Neuron (in vitro differentiated cells): ENCODE measurements around the gene GPR89A.
A peak's percentile ranks its signal among the peaks of the same experiment; 100 is the strongest.
"Not testable (repeated sequence)": the region's sequence is repeated elsewhere in the genome, so short reads cannot be mapped to it uniquely, and the experiment has no call there.

Experiments used
- H2AFZ ChIP-seq: one replicate; pipeline ENCODE4 v1.6.1; 2013; ENCODE audit warnings: low read depth, mild to moderate bottlenecking, inconsistent platforms, low read length, moderate library complexity
- H3K27me3 ChIP-seq: one replicate; pipeline ENCODE4 v1.6.1; 2013; ENCODE audit warnings: low read length; ENCODE audit not compliant: insufficient read depth
- H3K36me3 ChIP-seq: one replicate; pipeline ENCODE4 v1.6.1; 2013; ENCODE audit warnings: low read length; ENCODE audit not compliant: insufficient read depth
- H3K4me1 ChIP-seq: one replicate; pipeline ENCODE4 v1.6.1; 2013; ENCODE audit warnings: low read length; ENCODE audit not compliant: insufficient read depth
- H3K4me3 ChIP-seq: 2 replicates; pipeline ENCODE4 v1.5.1; 2013; ENCODE audit warnings: mild to moderate bottlenecking, low read length, moderate library complexity
- H3K9me3 ChIP-seq: one replicate; pipeline ENCODE4 v1.6.1; 2013; ENCODE audit warnings: low read length

The GPR89A gene

GRCh38 chr1:145607833-145608733 is at the start of gene GPR89A:
GPR89A (plus strand) TSS chr1:145607988; CDS start chr1:145608134, 146 bp downstream.
- H3K4me1 ChIP-seq, H3K9me3 ChIP-seq, H3K36me3 ChIP-seq, H3K27me3 ChIP-seq: not testable (repeated sequence)
- Histone ChIP-seq H2AFZ (peak within 1 kb of the TSS; percentile 70), H3K4me3 (peak within 1 kb of the TSS; percentile 83)

DNA sequence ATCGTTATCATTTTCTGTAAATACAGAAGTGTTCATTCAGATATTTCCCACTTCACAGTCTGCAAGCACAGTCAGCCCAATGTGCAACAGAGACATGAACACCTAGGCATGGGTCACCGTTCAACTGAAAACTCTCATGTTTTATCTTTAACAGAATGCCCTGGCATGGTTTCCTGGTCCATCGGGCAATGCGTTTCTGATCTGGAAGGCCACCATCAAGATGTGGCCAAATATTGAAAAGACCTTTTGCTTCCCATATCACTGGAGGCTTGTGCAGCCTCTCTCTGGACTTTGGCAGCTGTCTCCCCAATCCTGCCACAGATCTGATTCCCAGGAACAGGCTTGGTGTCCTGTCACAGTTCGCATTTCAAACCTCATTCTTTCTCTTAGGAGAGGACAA is 21.0 kb upstream of the GPR89A start:
- not testable (repeated sequence) for H3K27me3 ChIP-seq, H3K9me3 ChIP-seq, H3K4me3 ChIP-seq, H3K36me3 ChIP-seq, H3K4me1 ChIP-seq, H2AFZ ChIP-seq

GRCh38 chr1:145590806-145591205 is 17.0 kb upstream of the GPR89A start:
- not testable (repeated sequence) for H3K4me1 ChIP-seq, H3K27me3 ChIP-seq, H3K36me3 ChIP-seq, H2AFZ ChIP-seq, H3K4me3 ChIP-seq, H3K9me3 ChIP-seq

GRCh38 chr1:145592347-145592746 is 15.4 kb upstream of the GPR89A start:
- H2AFZ ChIP-seq, H3K9me3 ChIP-seq, H3K4me3 ChIP-seq, H3K36me3 ChIP-seq, H3K27me3 ChIP-seq, H3K4me1 ChIP-seq: not testable (repeated sequence)

GRCh38 chr1:145595421-145595820 is 12.4 kb upstream of the GPR89A start:
- H3K4me3 ChIP-seq, H2AFZ ChIP-seq, H3K4me1 ChIP-seq, H3K9me3 ChIP-seq, H3K27me3 ChIP-seq, H3K36me3 ChIP-seq: not testable (repeated sequence)

GRCh38 chr1:145596236-145596635 is 11.6 kb upstream of the GPR89A start:
- not testable (repeated sequence) for H3K27me3 ChIP-seq, H3K36me3 ChIP-seq, H3K4me1 ChIP-seq, H3K9me3 ChIP-seq, H3K4me3 ChIP-seq, H2AFZ ChIP-seq

- not testable (repeated sequence) for H2AFZ ChIP-seq, H3K9me3 ChIP-seq, H3K4me3 ChIP-seq, H3K36me3 ChIP-seq, H3K4me1 ChIP-seq, H3K27me3 ChIP-seq
Observed at GRCh38 chr1:145599426-145599825, 8.4 kb upstream of the GPR89A start.

DNA sequence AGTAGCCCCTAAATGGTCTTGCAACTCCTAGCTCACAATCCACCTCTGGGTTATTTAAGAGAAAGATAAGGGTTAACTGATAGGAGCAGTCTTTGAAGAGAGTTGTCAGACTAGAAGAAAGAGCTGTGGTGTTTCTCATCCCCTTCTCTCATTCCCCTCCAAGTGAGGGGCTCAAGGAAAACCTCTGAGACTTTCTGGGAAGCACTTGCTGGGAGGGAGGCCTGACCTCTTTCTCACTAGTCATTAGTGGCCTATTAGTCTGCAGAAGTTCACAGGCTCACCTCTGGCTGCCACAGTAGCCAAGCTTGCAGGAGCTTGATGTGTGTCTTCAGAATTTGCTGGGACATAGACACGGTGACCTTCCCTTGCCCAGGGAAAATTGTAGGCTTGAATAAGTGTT is 6.2 kb upstream of the GPR89A start:
- no peaks in the 10 kb centered on the region for H3K4me1 ChIP-seq
- no peak overlapping the region for H2AFZ ChIP-seq
- H3K27me3 ChIP-seq: no peaks in the 10 kb centered on the region
- no peak overlapping the region for H3K4me3 ChIP-seq
- H3K36me3 ChIP-seq: no peaks in the 10 kb centered on the region
- no peaks in the 10 kb centered on the region for H3K9me3 ChIP-seq

DNA sequence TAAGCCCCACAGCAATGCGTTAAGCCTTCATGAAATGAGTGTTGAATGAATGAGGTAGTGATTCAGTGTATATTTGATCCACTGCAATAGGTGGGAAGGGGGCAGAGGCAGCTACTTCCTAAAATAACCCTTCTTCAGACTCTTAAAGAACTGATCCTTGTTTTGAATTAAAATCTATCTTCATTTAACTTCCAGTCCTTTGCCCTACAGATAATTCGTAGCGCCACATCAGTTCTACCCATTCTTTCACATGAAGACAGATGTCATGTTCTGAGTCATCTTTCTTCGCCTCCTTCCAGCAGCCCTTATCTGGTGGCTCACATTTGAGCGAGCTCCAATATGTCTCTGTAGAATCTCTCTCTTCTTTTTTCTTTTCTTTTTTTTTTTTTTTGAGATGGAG is 948 bp upstream of the GPR89A start:
- H3K4me3 ChIP-seq, H3K27me3 ChIP-seq, H3K9me3 ChIP-seq, H2AFZ ChIP-seq, H3K4me1 ChIP-seq, H3K36me3 ChIP-seq: not testable (repeated sequence)

DNA sequence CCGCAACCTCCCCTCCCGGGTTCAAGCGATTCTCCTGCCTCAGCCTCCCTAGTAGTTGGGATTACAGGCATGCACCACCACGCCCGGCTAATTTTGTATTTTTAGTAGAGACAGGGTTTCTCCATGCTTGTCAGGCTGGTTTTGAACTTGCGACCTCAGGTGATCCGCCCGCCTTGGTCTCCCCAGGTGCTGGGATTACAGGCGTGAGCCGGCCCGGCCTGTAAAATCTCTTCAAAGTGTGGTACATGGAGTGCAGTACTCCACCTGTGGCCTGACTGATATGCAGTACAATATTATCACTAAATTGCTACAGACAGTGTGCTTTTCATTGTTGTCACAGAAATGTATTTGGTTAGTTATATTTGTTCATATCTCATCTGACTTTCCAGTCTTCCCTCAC is 499 bp upstream of the GPR89A start:
- H3K36me3 ChIP-seq, H3K27me3 ChIP-seq, H3K4me3 ChIP-seq, H3K4me1 ChIP-seq, H3K9me3 ChIP-seq: not testable (repeated sequence)
- H2AFZ ChIP-seq: peak overlapping the region; percentile 70

DNA sequence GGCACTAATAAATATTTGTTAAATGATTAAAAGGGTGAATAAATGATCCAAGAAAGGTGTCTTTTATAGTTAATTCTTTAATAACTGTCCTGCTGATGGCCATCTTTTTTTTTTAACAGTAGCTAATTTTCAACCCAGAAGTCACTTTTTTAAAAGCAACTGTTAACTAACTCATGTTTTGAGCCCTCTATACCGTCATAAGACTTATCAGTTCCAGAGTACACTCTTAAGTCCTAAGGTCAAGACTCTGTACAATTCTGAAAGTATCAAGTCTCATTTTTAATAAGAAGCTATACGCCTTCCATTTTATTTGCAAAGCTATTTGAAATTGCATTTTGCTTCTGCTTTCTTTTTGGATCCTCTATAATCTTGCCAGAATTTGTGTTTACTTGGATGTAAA is 3.0 kb downstream of the GPR89A start:
- not testable (repeated sequence) for H2AFZ ChIP-seq, H3K4me3 ChIP-seq, H3K4me1 ChIP-seq, H3K27me3 ChIP-seq, H3K36me3 ChIP-seq, H3K9me3 ChIP-seq

- not testable (repeated sequence) for H3K9me3 ChIP-seq, H3K4me1 ChIP-seq, H3K36me3 ChIP-seq, H3K27me3 ChIP-seq, H3K4me3 ChIP-seq, H2AFZ ChIP-seq
Observed at GRCh38 chr1:145620073-145620472, 12.3 kb downstream of the GPR89A start.

GRCh38 chr1:145622177-145622576 is 14.4 kb downstream of the GPR89A start:
- H3K4me1 ChIP-seq, H3K4me3 ChIP-seq, H3K9me3 ChIP-seq, H3K27me3 ChIP-seq, H3K36me3 ChIP-seq, H2AFZ ChIP-seq: not testable (repeated sequence)

DNA sequence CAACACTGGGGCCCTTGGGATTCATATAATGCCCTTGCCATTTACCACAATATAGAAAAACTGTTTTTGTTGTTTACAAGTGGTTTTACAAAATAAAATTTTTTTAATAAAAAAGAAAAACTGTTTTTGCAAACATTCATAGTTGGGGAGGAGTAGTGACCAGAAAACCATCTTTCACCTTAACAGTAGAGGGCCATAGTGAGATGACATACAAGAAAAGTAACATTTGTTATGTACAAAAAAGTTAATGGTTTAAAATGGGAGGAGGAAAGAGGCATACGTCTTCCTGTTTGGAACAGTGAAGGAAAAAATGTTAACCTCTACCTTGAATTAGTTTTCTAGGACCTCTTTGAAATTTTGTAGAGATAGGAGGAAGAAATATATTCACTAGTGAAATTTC is 28.4 kb downstream of the GPR89A start:
- H3K4me3 ChIP-seq, H3K27me3 ChIP-seq, H3K4me1 ChIP-seq, H3K9me3 ChIP-seq, H3K36me3 ChIP-seq, H2AFZ ChIP-seq: not testable (repeated sequence)
